HG02852 (cell line): ENCODE data around the gene SLC26A2.

Experiments
- ATAC-seq: cut with Tn5 transposase; IDR thresholded peaks from one replicate; pipeline ENCODE4 v1.9.1; 2021; ENCODE audit warnings: mild to moderate bottlenecking, moderate library complexity; ENCODE audit not compliant: unreplicated experiment

The SLC26A2 gene

GRCh38 chr5:150035139-150035895 lies 74.8 kb downstream of the SLC26A2 start:
- ATAC-seq = peak; percentile 97

GRCh38 chr5:150036513-150036912 lies 76.0 kb downstream of the SLC26A2 start:
- ATAC-seq = no peak
